Measurements from ENCODE around the gene STAU1.
A peak's percentile ranks its signal among the peaks of the same experiment; 100 is the strongest.
"Not testable (repeated sequence)": the region's sequence is repeated elsewhere in the genome, so short reads cannot be mapped to it uniquely, and the experiment has no call there.

STAU1 gene

GRCh38 chr20:49187851-49188641 is at the start of gene STAU1:
STAU1 (minus strand) TSS chr20:49188334; CDS start chr20:49166201, 22,133 bp downstream.
- peak; percentile 93 to 95 for DNase-seq (ENCODE audit: low read depth in 2 of 2)

DNA sequence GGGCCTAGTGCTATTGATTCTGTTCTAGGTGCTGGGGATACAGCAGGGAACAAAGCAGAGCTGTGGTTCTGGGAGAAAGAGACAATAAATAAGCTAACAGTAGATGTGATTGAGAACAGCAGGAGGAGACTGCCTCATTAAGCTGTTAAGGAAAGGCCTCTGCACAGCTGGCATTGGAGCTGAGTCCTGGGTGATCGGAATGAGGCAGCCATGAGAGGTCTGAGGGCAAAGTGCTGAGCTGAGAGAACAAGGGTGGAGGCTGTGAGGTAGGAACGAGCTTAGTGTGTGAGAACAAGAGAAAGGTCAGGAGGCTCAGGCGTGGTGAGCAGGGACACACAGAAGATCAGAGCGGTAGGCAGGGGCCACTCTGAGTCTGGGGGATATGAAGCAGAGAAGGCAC is 49.4 kb upstream of the STAU1 start:
- no peak for DNase-seq (ENCODE audit: low read depth in 2 of 2)

- no peak for DNase-seq (ENCODE audit: low read depth in 2 of 2)
These were observed 48.2 kb upstream of the STAU1 start for GRCh38 chr20:49236301-49236700.

DNA sequence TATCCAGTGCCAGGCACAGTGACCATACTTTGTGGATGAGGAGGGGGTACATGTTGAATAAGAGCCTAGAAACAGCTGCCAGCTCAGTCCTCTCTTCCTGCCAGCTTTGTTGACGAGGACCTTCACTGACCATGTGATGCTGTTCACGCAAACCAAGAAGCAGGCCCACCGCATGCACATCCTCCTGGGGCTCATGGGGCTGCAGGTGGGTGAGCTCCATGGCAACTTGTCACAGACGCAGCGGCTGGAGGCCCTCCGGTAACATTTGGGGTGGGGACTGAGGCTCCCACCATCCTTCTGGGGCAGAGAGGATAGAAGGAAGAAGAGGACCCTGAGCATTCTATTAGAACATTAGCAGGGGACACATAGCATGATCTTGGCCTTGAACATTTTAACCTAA is 46.7 kb upstream of the STAU1 start:
- no peak for DNase-seq (ENCODE audit: low read depth in 2 of 2)

- no peak for DNase-seq (ENCODE audit: low read depth in 2 of 2)
These were observed 45.1 kb upstream of the STAU1 start for GRCh38 chr20:49233226-49233625.

GRCh38 chr20:49231471-49231870 is 43.3 kb upstream of the STAU1 start:
- no peak for DNase-seq (ENCODE audit: low read depth in 2 of 2)

GRCh38 chr20:49230561-49231133 is 42.5 kb upstream of the STAU1 start:
- DNase-seq (ENCODE audit: low read depth in 2 of 2), result no peak

- DNase-seq (ENCODE audit: low read depth in 2 of 2), result no peak
These were observed 41.9 kb upstream of the STAU1 start for GRCh38 chr20:49230021-49230420.

DNA sequence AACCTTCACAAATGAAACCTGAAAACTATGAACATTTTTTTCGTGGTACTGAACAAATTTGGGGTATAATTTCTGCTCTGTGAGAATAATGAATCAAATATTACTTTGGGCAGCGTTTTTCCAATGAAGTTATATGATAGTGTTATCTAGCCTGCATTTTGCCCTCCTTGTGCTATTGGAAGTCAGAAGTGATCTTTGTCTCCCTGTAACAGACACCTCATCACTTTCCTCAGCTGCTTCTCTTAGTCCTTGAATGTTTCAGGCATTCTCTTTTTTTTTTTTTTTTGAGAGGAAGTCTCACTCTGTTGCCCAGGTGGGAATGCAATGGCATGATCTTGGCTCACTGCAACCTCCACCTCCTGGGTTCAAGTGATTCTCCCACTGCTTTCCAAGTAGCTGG is 41.2 kb upstream of the STAU1 start:
- no peak for DNase-seq (ENCODE audit: low read depth in 2 of 2)

- no peak for DNase-seq (ENCODE audit: low read depth in 2 of 2)
These were observed 40.5 kb upstream of the STAU1 start for GRCh38 chr20:49228676-49229075.

DNA sequence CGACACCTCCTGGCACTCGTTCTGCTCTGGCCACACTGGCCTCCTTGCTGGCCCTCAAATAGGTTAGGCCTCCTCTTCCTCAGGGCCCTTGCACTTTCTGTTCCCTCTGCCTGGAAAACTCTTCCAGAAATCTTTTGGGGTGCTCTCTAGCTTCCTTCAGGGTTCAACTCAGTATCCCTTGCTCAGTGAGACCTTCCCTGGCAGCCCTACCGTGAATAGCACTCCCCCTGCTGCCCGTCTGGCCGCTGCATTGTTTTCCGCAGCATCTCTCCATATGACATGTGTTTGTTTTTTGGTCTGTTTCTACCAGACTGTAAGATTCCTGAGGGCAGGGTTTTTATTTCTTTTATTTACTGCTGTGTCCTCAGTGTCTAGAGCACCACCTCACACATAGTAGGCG is 37.8 kb upstream of the STAU1 start:
- no peak for DNase-seq (ENCODE audit: low read depth in 2 of 2)

GRCh38 chr20:49219924-49220831 is 32.0 kb upstream of the STAU1 start:
- DNase-seq (ENCODE audit: low read depth in 2 of 2), result no peak

- DNase-seq (ENCODE audit: low read depth in 2 of 2), result peak; percentile 91 to 96
These were observed 31.2 kb upstream of the STAU1 start, which contains the start of gene DDX27 for GRCh38 chr20:49219091-49219923. DDX27 (plus strand) TSS chr20:49219416; CDS start chr20:49219449, 33 bp downstream.

- not testable (repeated sequence) for DNase-seq (ENCODE audit: low read depth in 2 of 2)
These were observed 30.6 kb upstream of the STAU1 start for GRCh38 chr20:49218739-49219090.

DNA sequence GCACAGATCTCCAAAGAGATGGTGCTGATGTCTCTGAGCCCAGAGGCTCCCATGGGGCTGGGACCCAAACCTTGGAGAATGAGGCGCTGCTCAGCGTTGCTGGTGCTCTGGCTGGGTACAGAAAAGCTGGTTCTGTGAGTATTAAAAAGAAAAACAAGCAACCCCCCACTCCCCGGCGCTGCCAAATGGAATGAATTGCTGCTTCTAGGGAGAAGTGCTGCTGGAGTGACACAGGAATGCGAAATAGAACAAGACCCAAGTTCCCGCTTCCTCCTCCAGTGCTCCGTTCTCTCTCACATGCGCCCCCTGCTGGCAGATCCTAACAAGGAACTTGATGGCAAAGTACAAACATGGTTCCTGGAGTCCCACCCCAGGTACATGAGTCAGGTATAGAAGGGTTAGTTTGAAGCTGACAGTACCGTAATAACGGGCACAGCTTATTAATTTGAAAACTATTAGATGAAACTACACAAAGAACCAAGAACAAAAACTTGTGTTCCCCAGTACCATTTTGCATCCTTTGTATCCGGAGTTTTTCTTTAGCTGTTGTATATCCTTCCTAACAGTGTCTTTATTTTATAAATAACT is 29.0 kb upstream of the STAU1 start:
- peak; percentile 79 to 81 for DNase-seq (ENCODE audit: low read depth in 2 of 2)

GRCh38 chr20:49215232-49215631 is 27.1 kb upstream of the STAU1 start:
- no peak for DNase-seq (ENCODE audit: low read depth in 2 of 2)

DNA sequence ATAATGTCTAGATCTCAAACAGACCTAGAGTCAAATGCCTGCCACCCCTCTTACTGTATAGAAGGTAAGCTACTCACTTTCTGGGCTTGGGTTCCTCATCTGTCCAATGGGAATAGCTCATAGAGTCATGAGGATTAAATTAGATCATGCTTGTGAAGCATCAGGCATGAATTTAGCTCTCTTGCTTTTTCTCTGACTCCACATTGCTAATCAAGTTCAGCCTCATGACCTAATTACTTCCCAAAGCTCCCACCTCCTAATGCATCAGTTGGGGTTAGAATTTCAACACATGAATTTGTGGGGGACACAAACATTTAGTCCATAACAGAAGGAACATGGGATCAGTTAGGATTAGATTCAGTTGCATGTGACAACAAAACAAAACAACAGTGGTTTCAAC is 26.4 kb upstream of the STAU1 start:
- no peak for DNase-seq (ENCODE audit: low read depth in 2 of 2)

- DNase-seq (ENCODE audit: low read depth in 2 of 2), result no peak
These were observed 22.6 kb upstream of the STAU1 start for GRCh38 chr20:49210757-49211110.

DNA sequence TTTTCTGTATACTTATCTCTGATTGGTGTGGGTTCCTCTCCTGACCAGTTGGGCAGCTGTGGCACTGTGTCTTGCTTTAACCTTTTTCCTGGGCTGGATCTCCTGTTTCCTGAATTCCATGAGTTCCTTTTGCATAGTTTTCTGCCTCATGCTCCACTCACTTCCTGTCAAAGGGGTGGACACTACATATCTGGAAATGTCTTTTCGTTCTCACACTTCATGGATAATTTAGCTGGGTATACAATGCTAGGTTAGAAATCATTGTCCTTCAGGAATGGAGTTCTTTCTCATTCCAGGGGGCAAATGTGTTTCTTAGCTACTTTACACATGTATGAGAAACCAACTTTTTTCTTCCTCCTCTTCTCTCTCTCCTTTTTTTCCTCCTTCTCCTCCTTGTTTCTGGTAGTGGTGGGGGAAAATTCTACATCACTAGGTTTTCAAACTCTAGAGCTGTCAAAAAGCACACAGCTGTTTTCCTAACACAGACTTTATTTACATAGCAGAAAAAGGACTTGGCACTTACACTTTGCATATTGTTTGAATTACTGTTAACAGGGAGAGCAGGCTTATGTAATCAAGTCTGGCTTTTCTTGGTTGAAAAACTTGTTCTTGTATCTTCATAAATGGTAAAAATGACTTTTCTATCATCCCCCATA is 22.1 kb upstream of the STAU1 start:
- no peak for DNase-seq (ENCODE audit: low read depth in 2 of 2)

- no peak for DNase-seq (ENCODE audit: low read depth in 2 of 2)
These were observed 18.9 kb upstream of the STAU1 start for GRCh38 chr20:49207076-49207475.

DNA sequence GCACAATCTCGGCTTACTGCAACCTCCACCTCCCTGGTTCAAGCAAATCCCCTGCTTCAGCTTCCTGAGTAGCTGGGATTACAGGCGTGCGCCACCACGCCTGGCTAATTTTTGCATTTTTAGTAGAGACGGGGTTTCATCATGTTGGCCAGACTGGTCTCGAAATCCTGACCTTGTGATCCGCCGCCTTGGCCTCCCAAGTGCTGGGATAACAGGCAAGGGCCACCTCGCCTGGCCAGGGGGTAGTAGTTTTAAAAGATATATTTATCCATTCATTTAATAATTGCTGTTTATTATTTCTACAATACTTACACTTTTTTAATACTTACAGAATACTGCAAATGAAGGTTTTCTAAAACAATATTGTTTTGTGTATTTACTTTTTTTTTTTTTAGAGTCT is 15.6 kb upstream of the STAU1 start:
- no peak for DNase-seq (ENCODE audit: low read depth in 2 of 2)
